ENCODE measurements around the gene RBFOX2. TPM values are rescaled to one million over a fixed set of nuclear protein-coding genes. Genes with fewer than 3 reads are reported as not detected.

The RBFOX2 gene
- total and polyA plus RNA-seq, 2 of the 8 experiments (the other 6 are each of a cell fraction or from before 2014, with no cell fraction given), result 121 to 122 TPM

- no peak for TF ChIP-seq RBBP5 (IDR thresholded peaks at IDR 0.05; ENCODE audit: borderline replicate concordance, low read depth, low read length)
- TF ChIP-seq RFX5 (IDR thresholded peaks at IDR 0.05; ENCODE audit: borderline replicate concordance, low read depth, low read length), result no peak
- no peak for TF ChIP-seq CBX8 (IDR thresholded peaks at IDR 0.05; ENCODE audit: borderline replicate concordance, low read depth, low read length)
- no peak for TF ChIP-seq SUZ12 (IDR thresholded peaks at IDR 0.05; ENCODE audit: low read length)
Measured at GRCh38 chr22:35842519-35842913, 186.1 kb downstream of the RBFOX2 start (continued).

All from H1 (cell line).